HG02798 (cell line): ENCODE results near the gene PTPN9.
"Not testable (repeated sequence)": the region's sequence is repeated elsewhere in the genome, so short reads cannot be mapped to it uniquely, and the experiment has no call there.

ENCODE experiments used
- ATAC-seq: cut with Tn5 transposase; IDR thresholded peaks from one replicate; pipeline ENCODE4 v1.9.1; 2021; ENCODE audit warnings: mild to moderate bottlenecking; ENCODE audit not compliant: unreplicated experiment, poor library complexity

PTPN9 gene

DNA sequence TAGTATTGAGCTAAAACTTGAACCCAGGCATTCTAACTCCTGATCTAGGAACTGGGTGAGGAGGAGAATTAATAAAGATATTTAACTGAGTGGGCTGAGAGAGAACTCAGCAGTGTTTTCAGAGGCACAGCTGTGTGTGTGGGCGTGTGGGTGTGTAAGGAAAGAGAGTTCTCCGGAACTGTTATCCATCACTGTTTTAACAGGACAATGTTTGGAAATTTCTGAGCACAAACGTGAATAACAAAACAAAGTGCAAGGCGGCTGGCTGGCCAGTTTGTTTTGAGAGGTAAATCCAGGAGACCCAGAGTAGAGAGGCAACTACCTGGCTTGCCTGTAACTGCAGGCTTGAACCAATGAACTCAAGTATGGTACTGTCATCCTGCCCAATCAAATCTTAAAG is 5.0 kb upstream of the PTPN9 start:
- no peak for ATAC-seq

DNA sequence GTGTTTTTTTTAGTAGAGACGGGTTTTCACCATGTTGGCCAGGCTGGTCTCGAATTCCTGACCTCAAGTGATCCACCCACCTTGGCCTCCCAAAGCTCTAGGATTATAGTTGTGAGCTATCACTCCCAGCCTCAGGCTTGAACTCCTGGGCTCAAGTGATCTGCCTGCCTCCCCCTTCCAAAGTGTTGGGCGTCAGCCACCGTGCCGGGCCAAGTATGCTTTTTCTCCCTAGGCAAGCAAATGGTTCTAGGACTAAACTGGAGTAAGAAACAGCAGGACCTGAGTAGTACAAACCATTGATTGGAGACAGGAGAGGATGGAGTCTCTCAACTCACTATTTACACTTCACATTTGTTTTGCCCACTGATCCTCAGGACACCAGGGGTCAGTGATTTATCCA is 4.6 kb upstream of the PTPN9 start:
- ATAC-seq: no peak

DNA sequence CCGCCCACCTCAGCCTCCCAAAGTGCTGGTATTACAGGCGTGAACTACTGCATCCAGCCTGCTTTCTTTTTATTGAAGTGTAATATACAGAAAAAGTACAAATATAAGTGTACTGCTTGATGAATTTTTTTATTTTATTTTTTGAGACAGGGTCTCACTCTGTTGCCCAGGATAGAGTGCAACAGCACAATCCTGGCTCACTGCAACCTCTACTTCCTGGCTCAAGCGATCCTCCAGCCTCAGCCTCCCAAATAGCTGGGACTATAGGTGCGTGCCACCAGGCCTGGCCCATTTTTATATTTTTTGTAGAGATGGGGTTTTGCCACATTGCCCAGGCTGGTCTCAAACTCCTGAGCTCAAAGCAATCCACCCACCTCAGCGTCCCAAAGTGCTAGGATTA is 3.8 kb upstream of the PTPN9 start:
- ATAC-seq: not testable (repeated sequence)

DNA sequence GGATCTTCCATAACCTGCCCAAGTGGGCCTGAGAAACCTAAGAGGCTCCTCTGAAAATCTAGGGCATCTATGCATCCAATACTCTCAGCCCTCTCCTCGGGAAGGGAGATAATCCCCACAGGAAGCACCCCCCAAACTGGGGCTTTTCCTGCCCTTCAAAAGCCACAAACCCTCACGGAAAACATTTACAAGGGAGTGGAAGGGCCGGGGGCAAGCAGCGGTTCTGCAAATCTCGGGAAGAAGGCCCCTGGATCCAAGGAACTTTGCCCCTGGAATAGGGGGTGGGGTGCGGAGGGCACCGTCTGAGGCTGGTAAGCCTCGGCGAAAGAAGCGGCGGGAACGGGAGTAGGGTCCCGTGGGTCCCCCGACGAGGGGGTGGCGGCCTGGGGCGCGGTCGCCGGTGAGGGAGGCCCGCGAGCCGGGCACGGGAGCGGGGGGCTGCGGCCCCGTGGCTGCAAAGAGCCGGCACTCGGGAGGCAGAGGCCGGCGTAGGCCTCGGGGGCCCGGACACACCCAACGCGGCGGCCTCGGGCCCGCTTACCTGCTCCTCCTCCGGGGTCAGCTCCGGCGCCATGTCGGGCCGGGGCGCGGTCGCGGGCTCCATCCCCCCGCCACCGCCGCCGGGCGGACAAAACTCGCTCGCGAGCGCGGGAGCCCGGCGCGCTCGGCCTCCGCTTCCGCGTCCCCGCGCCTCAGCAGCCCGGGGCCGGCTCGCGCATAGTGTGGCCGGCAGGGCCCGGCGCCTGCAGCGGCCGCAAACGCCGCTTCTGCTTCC is 755 bp downstream of the PTPN9 start:
- ATAC-seq: no peak

DNA sequence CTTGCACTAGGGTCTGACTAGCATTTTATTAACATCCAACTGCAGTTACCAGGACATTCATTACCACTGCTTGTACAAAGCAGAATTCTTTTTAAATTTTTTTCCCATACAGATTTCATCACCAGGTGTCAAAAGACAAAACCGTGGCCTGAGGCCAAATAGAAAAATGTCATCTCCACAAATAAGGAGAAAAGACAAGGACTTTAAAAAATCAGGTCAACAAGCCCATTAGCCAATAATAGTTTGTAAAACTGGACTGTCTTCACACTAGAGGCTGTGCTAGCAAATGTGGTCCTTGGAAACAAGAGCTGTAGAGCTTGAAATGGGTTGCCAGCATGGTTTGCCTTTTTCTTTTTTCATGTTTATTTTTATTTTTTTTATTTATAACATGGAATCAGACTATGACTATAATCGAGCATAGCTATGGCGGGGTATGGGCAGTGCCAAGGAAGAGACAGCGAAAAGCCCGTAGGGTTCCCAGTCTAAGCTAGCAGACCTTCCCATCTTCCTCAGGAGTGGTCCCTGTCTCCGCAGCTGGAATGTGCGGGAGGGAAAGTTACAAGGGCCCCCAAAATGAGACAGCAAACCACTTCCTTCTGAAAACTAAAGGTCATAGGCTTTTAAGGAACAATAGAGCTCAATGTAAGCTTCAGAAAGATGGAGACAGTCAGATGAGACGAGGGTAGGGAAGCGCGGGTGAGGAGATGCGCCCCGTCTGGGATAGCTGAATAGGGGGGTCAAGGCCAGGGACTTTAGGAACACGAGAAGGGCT is 1.5 kb downstream of the PTPN9 start:
- no peak for ATAC-seq

DNA sequence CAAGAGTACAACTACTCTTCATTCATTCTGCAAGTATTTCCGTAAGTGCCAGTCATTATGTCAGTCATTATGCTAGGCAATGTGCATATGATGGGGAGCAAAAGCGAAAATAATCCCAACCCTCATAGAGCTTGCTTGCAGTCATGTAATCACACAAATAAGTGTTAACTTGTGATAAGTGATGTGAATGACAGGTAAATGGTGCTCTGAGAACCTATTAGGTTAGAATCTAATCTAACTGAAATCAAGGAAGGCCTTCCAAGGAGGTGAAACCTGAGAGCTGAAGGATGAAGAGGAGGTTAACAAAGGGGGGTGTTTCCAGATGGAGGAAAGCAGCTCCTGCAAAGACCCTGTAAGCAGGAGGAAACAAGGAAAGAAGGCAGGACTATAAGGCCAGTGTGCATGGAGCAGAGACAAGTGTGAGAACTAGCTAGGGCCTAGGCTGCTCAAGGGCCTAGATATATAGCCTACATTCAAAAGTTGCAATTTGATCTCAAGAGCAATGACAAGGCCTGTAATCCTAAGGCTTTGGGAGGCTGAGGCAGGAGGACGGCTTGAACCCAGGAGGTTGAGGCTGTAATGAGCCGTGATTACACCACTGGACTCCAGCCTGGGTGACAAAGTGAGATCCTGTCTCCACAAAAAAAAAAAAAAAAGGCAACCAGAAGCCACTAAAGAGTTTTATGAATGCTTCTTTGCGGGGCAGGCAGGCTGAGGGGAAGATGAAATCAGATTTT is 5.3 kb downstream of the PTPN9 start:
- no peak for ATAC-seq

DNA sequence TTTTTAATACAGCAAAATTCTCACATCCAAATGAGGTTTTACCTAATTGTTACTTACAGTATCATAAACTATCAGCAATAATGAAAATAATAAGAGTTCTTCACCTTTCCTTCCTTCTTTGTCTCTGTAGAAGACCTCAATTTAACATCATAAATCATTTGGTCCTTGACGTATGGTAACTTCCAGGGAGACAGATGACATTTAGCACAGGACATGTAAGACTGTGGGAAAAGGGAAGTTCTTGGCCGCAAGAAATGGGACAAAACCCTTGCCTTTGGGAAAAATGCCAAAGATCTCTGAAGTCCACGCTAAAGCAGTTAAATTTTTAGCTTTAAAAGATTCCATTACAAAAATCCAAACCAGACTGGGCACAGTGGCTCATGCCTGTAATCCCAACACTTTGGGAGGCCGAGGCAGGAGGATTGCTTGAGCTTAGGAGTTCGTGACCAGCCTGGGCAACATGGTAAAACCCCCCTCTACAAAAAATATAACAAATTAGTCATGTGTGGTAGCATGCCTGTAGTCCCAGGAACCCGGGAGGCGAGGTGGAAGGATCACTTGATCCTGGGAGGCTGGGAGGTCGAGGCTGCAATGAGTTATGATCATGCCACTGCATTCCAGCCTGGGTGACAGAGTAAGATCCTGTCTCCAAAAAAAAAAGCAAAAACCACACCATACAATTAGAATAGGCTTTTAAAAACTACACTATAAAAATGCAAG is 8.8 kb downstream of the PTPN9 start:
- ATAC-seq: no peak

DNA sequence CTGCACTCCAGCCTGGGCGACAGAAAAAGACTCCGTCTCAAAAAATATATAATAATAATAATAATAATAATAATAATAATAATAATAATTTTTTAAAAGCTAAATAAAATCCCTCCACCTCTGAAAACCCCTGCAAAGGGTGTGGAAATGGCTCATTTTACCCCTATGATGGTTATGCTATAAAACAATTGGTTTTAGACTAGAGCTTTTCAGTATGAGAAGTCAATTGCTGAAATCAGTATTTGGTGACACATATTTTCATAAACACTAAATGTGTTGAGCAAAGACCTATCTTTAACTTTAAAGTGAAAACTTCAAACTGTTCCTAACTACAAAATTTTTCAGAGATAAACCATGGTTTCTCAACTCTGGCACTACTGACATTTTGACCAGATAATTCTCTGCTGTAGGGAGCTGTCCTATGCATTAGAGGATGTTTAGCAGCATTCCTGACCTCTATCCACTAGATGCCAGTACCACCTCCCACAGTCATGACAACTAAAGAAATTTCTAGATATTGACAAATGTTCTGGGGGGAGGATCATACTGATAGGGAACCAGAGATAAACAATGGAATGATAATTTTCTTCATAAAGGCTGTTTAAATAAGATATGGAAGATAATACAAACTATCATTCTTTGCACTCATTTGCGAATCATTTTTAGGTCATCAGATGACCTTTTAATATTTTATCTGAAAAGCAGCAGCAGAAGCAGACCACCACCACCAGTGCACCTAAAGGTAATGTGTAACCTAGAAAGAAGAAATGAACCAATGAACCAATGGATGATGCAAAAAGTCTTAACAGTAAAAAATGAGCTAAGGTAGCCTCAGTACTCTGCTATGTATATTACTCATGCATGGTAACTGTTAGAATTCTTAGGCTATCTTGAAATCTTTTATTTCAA is 13.8 kb downstream of the PTPN9 start:
- no peak for ATAC-seq

DNA sequence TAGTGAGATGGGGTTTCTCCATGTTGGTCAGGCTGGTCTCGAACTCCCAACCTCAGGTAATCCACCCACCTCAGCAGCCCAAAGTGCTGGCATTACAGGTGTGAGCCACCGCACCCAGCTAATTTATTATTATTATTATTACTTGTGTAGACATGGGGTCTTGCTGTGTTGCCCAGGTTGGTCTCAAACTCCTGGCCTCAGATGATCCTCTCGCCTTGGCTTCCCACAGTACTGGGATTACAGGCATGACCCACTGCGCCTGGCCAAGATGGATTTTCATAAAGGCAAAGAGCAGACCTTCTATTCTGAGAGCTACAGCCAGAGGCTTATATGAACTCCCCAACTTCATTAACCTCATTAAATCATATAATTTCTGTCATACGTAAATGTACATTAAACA is 17.2 kb downstream of the PTPN9 start:
- ATAC-seq: no peak

DNA sequence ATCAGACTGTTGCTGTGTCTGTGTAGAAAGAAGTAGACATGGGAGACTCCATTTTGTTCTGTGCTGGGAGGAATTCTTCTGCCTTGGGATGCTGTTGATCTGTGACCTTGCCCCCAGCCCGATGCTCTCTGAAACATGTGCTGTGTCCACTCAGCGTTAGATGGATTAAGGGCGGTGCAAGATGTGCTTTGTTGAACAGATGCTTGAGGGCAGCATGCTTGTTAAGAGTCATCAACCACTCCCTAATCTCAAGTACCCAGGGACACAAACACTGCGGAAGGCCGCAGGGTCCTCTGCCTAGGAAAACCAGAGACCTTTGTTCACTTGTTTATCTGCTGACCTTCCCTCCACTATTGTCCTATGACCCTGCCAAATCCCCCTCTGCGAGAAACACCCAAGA is 19.8 kb downstream of the PTPN9 start:
- ATAC-seq: not testable (repeated sequence)

DNA sequence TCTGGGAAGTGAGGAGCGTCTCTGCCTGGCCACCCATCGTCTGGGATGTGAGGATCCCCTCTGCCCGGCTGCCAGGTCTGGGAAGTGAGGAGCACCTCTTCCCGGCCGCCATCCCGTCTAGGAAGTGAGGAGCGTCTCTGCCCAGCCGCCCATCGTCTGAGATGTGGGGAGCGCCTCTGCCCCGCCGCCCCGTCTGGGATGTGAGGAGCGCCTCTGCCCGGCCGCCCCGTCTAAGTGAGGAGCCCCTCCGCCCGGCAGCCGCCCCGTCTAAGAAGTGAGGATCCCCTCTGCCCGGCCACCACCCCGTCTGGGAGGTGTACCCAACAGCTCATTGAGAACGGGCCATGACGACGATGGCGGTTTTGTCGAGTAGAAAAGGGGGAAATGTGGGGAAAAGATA is 20.2 kb downstream of the PTPN9 start:
- ATAC-seq: not testable (repeated sequence)

DNA sequence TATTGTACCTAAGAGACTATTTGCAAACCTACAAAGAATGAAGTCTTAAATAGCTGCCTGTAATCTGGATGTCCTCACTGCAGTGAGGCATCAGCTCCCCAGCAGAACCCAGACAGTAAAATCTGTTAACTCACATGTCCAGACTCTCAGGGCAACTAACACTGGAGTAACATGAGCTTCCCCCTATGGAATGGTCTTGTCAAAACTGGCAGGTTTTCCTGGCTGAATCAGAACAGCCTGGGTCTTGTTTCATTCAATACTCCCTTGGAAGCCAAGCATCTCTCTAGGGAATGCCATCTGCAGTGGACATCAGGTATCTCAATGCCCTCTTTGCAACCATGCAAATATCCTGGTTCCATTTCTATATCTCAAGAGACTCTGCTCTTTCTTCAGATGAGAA is 24.4 kb downstream of the PTPN9 start:
- ATAC-seq: no peak

DNA sequence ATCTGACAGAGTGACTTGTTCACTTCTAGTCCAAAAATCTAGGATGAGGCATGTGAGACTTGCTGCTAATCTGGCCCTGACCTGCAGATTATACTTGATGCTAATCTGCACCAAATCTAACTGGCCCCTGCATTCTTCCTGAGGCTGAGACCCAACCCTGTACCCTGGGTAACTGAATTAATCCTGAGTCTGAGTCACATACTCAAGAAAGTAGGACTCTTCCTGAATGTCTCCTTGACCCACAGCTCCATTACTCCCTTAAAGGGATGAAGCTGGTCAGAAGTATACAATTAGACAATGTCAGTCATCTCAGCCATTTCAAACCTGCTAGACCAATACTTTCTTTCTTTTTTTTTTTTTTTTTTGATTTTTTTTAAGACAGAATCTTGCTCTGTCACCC is 25.5 kb downstream of the PTPN9 start:
- no peak for ATAC-seq

DNA sequence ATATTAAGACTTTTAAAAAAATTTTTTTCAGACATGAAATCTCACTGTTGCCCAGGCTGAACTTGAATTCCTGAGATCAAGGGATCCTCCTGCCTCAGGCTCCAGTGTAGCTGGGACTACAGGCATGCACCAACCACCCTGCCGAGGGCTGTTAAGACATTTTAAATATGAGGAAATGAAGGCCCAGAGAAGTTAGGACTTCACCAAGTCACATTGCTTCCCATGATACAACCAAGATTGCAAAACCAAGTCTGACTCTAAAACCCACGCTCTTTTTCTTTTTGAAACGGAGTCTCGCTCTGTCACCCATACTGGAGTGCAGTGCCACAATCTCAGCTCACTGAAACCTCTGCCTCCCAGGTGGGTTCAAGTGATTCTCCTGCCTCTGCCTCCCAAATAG is 28.0 kb downstream of the PTPN9 start:
- ATAC-seq: no peak

DNA sequence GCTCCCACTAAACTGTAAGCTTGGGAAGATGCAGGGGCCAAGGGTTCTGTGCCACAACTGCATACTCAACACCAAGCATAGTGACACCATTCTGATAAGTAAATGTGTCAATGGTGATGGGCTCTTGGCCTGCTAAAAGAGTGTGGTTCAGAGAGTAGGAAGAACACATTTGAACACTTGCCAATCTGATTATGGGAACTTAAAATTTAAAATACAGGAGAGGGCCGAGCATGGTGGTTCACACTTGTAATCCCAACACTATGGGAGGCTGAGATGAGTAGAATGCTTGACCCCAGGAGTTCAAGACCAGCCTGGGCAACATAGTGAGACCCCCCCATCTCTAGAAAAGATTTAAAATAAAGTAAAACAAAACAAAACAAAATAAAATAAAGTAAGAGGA is 34.1 kb downstream of the PTPN9 start:
- no peak for ATAC-seq

DNA sequence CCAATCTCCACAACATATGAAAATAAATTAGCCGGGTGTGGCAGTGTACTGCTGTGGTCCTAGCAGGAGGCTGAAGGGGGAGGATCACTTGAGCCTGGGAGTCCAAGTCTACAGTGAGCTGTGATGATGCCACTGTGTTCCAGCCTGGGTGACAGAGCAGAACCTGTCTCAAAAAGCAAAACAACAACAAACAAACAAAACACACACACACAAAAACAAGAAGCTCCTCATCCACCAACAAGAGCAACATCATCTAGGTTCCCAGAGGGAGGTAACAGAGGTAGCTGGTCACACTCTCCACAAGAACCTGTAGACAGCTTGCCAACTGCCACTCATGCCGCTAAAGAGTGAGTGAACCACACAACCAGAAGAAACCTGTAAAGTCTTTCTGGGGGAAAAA is 34.8 kb downstream of the PTPN9 start:
- ATAC-seq: no peak

DNA sequence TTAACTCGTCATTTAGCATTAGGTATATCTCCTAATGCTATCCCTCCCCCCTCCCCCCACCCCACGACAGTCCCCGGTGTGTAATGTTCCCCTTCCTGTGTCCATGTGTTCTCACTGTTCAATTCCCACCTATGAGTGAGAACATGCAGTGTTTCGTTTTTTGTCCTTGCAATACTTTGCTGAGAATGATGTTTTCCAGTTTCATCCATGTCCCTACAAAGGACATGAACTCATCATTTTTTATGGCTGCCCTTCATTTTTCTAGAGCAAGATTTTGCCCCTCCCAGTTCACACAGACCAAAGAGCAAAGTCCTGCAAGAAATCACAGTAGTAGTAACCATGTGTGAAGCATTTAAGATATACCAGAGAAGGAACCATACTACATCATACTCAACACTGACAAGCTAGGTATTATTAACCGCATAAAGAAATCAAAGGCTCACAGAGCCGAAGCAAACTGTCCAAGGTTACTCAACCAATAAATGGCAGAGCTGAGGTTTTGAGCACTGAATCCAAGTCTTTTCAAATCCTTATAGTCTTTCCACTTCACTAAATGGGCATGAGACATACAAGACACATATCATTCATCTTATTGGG is 36.1 kb downstream of the PTPN9 start:
- not testable (repeated sequence) for ATAC-seq

DNA sequence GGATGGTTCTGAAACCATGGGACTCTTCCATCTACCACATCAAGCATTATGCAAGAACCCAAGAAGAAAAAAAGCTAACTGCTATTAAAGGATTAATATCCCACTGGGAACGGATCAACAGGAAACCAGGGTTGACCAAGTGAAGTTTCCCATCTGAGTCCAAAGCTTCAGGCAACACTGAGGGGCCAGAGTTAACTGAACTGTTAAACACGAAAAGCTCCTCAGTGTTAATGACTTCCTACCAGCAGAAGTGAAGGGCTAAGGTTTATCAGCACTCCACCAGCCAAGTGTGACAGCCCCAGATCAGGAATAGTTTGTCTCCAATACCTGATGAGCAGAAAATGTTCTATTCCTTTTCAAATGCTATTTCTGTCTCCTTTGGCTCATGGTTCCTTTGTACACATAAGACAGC is 36.7 kb downstream of the PTPN9 start:
- no peak for ATAC-seq

DNA sequence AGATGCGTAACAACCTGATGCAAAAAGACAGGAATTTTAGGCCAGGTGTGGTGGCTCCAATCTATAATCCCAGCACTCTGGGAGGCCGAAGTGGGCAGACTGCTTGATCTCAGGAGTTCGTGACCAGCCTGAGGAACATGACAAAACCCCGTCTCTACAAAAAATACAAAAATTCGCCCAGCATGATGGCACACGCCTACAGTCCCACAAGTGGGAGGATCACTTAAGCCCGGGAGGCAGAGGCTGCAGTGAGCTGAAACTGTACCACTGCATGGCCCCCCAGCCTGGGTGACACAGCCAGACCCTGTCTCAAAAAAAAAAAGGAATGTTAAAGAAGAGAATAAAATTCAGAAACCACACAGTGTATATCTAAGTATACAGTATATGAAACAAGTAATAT is 40.7 kb downstream of the PTPN9 start:
- ATAC-seq: no peak
